ENCODE measurements around the gene SH2D4B.

DNA sequence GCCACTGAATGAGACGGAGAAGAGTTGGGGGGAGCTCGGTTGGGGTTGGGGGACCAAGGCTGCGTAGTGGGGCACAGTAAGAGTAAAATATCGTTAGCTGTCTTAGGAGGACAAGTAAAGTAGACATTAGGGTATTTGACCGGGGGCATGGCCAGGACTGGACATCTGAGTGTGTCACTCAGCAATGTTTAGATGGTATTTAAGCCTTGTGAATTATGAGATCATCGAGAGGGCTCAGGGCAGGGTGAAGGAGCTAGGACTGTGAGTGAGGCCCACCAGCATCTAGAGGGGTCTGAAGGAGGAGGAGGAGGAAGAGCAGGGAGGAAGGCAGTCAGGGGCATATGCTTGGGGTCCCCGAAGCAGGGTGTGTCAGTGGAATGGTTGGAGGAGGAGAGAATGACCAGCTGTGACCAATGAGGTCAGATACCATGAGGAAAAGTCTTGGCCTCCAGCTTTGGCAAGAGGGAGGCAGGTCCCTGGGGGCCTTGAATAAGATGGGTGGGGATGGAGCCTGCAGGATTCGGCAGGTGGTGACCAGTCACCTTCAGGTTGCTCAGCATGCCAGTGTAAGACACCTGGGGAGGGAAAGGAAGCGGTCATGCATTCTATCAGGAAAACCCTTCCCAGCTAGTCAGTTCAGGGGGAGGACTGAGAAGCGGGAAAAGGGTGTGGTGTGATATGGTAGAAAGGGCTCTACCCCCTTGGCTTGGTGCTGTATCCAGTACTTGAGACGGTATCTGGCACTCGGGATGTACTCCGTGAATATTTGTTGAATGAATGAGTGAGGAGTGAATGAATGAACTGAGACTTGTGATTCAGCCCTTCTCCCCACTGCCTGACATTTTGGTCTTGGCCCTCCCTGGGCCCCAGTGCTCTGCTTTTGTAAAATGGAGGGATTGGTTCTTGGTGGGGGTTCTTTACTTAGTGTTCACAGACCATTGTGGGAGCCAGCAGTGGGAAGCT lies 34.8 kb upstream of the SH2D4B start:
- TF ChIP-seq ELF1 (IDR thresholded peaks at IDR 0.05; ENCODE audit: borderline replicate concordance, low read depth) (no peak), POLR2A (IDR thresholded peaks at IDR 0.05; ENCODE audit: borderline replicate concordance, extremely low read depth, insufficient read depth, insufficient read length) (no peak), ZNF274 (IDR thresholded peaks at IDR 0.05; ENCODE audit: low read depth, low read length) (no peak), POLR2AphosphoS5 (IDR thresholded peaks at IDR 0.05; ENCODE audit: low read depth, low read length) (no peak), RAD21 (IDR thresholded peaks at IDR 0.05; ENCODE audit: low read depth) (no peak), TCF7L2 (IDR thresholded peaks at IDR 0.05; ENCODE audit: borderline replicate concordance, extremely low read depth, insufficient read depth, insufficient read length) (no peak), ZFX (IDR thresholded peaks at IDR 0.05) (no peak), JUND (IDR thresholded peaks at IDR 0.05) (no peak), SP1 (IDR thresholded peaks at IDR 0.05; ENCODE audit: low read depth) (no peak), CEBPB (IDR thresholded peaks at IDR 0.05; ENCODE audit: low read depth) (no peak), SRF (IDR thresholded peaks at IDR 0.05; ENCODE audit: low read depth) (no peak)
- TF ChIP-seq, protein P1, sequence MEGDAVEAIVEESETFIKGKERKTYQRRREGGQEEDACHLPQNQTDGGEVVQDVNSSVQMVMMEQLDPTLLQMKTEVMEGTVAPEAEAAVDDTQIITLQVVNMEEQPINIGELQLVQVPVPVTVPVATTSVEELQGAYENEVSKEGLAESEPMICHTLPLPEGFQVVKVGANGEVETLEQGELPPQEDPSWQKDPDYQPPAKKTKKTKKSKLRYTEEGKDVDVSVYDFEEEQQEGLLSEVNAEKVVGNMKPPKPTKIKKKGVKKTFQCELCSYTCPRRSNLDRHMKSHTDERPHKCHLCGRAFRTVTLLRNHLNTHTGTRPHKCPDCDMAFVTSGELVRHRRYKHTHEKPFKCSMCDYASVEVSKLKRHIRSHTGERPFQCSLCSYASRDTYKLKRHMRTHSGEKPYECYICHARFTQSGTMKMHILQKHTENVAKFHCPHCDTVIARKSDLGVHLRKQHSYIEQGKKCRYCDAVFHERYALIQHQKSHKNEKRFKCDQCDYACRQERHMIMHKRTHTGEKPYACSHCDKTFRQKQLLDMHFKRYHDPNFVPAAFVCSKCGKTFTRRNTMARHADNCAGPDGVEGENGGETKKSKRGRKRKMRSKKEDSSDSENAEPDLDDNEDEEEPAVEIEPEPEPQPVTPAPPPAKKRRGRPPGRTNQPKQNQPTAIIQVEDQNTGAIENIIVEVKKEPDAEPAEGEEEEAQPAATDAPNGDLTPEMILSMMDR (IDR thresholded peaks at IDR 0.05 in 2 of 3, conservative IDR thresholded peaks at IDR 0.05 in 1 of 3; ENCODE audit: borderline replicate concordance in 1 of 3, insufficient read depth in 1 of 3, low read depth in 2 of 3, low read length in 2 of 3): no peak
- TF ChIP-seq, protein P2, sequence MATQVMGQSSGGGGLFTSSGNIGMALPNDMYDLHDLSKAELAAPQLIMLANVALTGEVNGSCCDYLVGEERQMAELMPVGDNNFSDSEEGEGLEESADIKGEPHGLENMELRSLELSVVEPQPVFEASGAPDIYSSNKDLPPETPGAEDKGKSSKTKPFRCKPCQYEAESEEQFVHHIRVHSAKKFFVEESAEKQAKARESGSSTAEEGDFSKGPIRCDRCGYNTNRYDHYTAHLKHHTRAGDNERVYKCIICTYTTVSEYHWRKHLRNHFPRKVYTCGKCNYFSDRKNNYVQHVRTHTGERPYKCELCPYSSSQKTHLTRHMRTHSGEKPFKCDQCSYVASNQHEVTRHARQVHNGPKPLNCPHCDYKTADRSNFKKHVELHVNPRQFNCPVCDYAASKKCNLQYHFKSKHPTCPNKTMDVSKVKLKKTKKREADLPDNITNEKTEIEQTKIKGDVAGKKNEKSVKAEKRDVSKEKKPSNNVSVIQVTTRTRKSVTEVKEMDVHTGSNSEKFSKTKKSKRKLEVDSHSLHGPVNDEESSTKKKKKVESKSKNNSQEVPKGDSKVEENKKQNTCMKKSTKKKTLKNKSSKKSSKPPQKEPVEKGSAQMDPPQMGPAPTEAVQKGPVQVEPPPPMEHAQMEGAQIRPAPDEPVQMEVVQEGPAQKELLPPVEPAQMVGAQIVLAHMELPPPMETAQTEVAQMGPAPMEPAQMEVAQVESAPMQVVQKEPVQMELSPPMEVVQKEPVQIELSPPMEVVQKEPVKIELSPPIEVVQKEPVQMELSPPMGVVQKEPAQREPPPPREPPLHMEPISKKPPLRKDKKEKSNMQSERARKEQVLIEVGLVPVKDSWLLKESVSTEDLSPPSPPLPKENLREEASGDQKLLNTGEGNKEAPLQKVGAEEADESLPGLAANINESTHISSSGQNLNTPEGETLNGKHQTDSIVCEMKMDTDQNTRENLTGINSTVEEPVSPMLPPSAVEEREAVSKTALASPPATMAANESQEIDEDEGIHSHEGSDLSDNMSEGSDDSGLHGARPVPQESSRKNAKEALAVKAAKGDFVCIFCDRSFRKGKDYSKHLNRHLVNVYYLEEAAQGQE (IDR thresholded peaks at IDR 0.05; ENCODE audit: low read depth): no peak
- TF ChIP-seq, protein P3, sequence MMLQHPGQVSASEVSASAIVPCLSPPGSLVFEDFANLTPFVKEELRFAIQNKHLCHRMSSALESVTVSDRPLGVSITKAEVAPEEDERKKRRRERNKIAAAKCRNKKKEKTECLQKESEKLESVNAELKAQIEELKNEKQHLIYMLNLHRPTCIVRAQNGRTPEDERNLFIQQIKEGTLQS (IDR thresholded peaks at IDR 0.05): no peak
